Osteoblast (primary cell): Measurements from ENCODE around the gene SERPINB6. TPM values are rescaled to one million over a fixed set of nuclear protein-coding genes. Genes with fewer than 3 reads are reported as not detected.

Experiments
- DNase-seq: peaks from one replicate; pipeline ENCODE4 v3.0.0; 2011; ENCODE audit warnings: low spot score, mixed read lengths; ENCODE audit not compliant: insufficient read length; ENCODE audit errors: missing footprints
- H2AFZ ChIP-seq: 2 replicates; pipeline ENCODE4 v1.6.0; 2011; ENCODE audit warnings: mild to moderate bottlenecking, low read length
- H3K27ac ChIP-seq: 2 replicates; pipeline ENCODE4 v1.5.1; 2011; ENCODE audit warnings: mild to moderate bottlenecking, low read depth, low read length, moderate library complexity
- H3K27me3 ChIP-seq: 2 replicates; pipeline ENCODE4 v1.6.0; 2012; ENCODE audit warnings: mild to moderate bottlenecking, control low read depth, inconsistent platforms, low read length, moderate library complexity; ENCODE audit not compliant: insufficient read depth
- H3K36me3 ChIP-seq: 2 replicates; pipeline ENCODE4 v1.5.1; 2011; ENCODE audit warnings: mild to moderate bottlenecking, low read length, control low read depth, moderate library complexity; ENCODE audit not compliant: insufficient read depth
- H3K4me1 ChIP-seq: 2 replicates; pipeline ENCODE4 v1.5.1; 2011; ENCODE audit warnings: mild to moderate bottlenecking, low read length, control low read depth, moderate library complexity; ENCODE audit not compliant: insufficient read depth
- H3K4me2 ChIP-seq: 2 replicates; pipeline ENCODE4 v1.6.0; 2011; ENCODE audit warnings: mild to moderate bottlenecking, low read length; ENCODE audit not compliant: insufficient read depth
- H3K4me3 ChIP-seq: fragments of 200-600 bp; sonication (generic); 3 replicates; pipeline ENCODE4 v1.5.1; 2012; ENCODE audit warnings: mild to moderate bottlenecking, low read length, inconsistent platforms; ENCODE audit not compliant: insufficient read depth
- H3K79me2 ChIP-seq: 2 replicates; pipeline ENCODE4 v1.6.0; 2012; ENCODE audit warnings: mild to moderate bottlenecking, low read length, control low read depth, inconsistent platforms; ENCODE audit not compliant: insufficient read depth
- H3K9me3 ChIP-seq: 2 replicates; pipeline ENCODE4 v1.5.1; 2011; ENCODE audit warnings: low read depth, low read length, control low read depth
- H4K20me1 ChIP-seq: 2 replicates; pipeline ENCODE4 v1.6.0; 2012; ENCODE audit warnings: mild to moderate bottlenecking, low read length, control low read depth; ENCODE audit not compliant: insufficient read depth
- total RNA-seq: library from RNA; depleted of rRNA; stranded (reverse); fragments of >200 nt; gene quantifications from 2 replicates; pipeline ENCODE4 v1.2.3, GENCODE V29; 2012
- TF ChIP-seq, protein P1 (sequence below): IDR thresholded peaks from 2 replicates; pipeline ENCODE4 v1.5.1; 2011; ENCODE audit warnings: mild to moderate bottlenecking, low read depth, low read length, moderate library complexity; ENCODE audit errors: extremely low read depth

The SERPINB6 gene
- total RNA-seq, 1 donor, result 83.2 TPM

DNA sequence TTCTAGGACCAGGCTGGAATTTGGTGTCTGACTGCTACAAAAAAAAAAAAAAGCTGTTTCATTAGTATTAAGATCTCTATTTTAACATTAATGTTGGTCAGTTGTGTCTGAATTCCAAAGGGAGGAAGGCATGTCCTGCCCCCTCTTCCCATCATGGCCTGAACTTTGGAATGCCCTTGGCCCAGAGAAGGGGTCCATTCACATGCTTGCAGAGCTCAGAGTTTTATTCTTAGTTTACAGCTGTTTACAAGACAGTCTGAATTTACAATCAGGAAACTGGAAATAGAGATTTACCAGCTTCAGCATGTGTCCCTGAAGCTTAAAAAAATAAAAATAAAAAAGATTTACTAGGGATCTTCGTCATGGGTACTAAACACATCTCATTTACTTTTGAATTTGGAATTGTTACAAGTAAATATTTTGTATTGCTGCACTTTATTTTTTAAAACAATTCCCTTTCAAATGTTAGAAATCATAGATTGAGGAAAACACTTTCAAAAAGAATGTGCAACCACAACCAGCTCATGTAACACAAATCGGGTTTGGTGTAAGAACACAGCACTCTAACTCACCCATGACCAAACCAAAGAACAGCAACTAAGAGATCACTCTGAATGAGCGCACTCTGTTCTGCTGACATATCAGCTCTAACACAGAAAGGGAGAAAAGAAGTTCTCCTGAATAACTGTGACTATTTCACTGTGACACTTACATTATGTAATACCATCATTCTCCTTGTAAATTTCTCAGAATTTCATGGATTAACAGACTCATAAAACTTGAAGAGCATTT, 6.6 kb upstream of the SERPINB6 start:
- Histone ChIP-seq H3K36me3 (no peaks in the 10 kb centered on the region), H3K4me1 (peaks cover 50% of the 10 kb centered on the region), H3K4me2 (no peak overlapping the region), H3K79me2 (no peaks in the 10 kb centered on the region), H3K27ac (peak overlapping the region; percentile 81), H2AFZ (no peak overlapping the region), H4K20me1 (no peaks in the 10 kb centered on the region), H3K9me3 (no peaks in the 10 kb centered on the region), H3K27me3 (no peaks in the 10 kb centered on the region), H3K4me3 (no peak overlapping the region)
- no peak for DNase-seq
- TF ChIP-seq, protein P1, sequence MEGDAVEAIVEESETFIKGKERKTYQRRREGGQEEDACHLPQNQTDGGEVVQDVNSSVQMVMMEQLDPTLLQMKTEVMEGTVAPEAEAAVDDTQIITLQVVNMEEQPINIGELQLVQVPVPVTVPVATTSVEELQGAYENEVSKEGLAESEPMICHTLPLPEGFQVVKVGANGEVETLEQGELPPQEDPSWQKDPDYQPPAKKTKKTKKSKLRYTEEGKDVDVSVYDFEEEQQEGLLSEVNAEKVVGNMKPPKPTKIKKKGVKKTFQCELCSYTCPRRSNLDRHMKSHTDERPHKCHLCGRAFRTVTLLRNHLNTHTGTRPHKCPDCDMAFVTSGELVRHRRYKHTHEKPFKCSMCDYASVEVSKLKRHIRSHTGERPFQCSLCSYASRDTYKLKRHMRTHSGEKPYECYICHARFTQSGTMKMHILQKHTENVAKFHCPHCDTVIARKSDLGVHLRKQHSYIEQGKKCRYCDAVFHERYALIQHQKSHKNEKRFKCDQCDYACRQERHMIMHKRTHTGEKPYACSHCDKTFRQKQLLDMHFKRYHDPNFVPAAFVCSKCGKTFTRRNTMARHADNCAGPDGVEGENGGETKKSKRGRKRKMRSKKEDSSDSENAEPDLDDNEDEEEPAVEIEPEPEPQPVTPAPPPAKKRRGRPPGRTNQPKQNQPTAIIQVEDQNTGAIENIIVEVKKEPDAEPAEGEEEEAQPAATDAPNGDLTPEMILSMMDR, result no peak

DNA sequence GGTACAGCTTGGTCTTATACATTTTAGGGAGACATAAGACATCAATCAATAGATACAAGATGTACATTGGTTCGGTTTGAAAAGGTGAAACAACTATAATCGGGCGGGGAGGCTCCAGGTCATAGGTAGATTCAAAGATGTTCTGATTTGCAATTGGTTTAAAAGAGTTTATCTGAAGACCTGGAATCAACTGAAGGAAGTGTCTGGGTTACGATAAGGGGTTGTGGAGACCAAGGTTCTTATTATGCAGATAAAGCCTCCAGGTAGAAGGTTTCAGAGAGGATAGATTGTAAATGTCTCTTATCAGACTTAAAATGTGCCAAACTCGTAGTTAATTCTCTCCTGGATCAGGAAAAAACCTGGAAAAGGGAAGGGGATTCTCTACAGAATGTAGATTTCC, 5.9 kb upstream of the SERPINB6 start:
- no peak overlapping the region for H2AFZ ChIP-seq
- TF ChIP-seq, protein P1, result no peak
- H3K36me3 ChIP-seq, result no peaks in the 10 kb centered on the region
- peaks cover 3% of the 10 kb centered on the region for H3K79me2 ChIP-seq
- no peak overlapping the region for H3K4me3 ChIP-seq
- no peak for DNase-seq
- H3K27ac ChIP-seq, result peak overlapping the region; percentile 81
- H3K27me3 ChIP-seq, result no peaks in the 10 kb centered on the region
- no peaks in the 10 kb centered on the region for H3K9me3 ChIP-seq
- peaks cover 43% of the 10 kb centered on the region for H3K4me1 ChIP-seq
- H3K4me2 ChIP-seq, result peak overlapping the region; percentile 46
- H4K20me1 ChIP-seq, result no peaks in the 10 kb centered on the region

DNA sequence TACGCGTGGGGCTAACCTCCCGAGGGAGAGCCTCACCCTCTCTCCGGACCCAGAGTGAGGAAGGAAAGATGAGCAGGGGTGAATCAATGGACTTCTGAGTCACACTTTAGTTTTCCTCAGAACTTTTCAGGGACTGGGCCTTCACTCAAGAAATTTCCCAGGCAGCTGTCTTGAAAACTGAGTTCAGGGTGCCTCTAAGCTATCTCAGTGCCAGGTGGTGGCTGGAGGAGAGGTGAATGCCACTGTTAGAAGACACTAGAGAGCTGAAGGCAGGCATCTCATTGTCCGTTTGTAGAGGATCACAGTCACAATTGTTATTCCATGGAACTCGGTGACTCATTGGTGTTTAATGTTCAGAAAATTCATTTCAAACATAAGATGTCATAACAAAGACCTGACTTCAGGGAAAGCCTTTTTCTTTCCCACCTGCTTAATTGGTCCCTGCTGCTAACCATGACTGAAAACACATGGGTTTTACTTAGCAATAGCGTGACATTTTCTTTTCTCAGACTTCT, 5.3 kb upstream of the SERPINB6 start:
- Histone ChIP-seq H4K20me1 (no peaks in the 10 kb centered on the region), H3K27me3 (no peaks in the 10 kb centered on the region), H3K27ac (peak overlapping the region; percentile 81), H3K9me3 (no peaks in the 10 kb centered on the region), H2AFZ (peak overlapping the region; percentile 64), H3K36me3 (no peaks in the 10 kb centered on the region), H3K79me2 (peaks cover 3% of the 10 kb centered on the region), H3K4me1 (peaks cover 39% of the 10 kb centered on the region), H3K4me3 (peak overlapping the region; percentile 4), H3K4me2 (peak overlapping the region; percentile 46)
- DNase-seq, result peak; percentile 52
- TF ChIP-seq, protein P1, result no peak

DNA sequence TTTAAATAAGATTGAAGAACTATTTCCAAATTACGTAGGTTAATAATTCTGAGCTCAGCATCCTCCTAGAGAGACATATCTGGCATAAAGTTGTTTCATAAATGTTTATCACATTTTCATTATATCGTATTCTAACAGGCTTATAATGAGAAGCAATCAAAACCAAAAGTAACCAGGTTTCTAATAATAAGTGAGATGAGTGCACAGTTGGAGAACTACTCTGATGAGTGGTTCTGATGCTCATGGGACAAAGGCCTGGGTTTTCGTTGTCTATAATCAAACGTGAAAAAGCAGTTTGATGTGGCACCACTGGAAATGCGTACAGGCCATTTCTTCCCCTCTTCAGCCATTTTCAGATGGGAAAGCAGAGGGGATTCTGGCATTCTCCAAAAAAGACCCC, 4.7 kb upstream of the SERPINB6 start:
- no peaks in the 10 kb centered on the region for H3K36me3 ChIP-seq
- peak overlapping the region; percentile 46 for H3K4me2 ChIP-seq
- H3K79me2 ChIP-seq, result peaks cover 3% of the 10 kb centered on the region
- no peak overlapping the region for H2AFZ ChIP-seq
- no peak overlapping the region for H3K4me3 ChIP-seq
- TF ChIP-seq, protein P1, result no peak
- peak overlapping the region; percentile 81 for H3K27ac ChIP-seq
- peak; percentile 56 for DNase-seq
- peaks cover 33% of the 10 kb centered on the region for H3K4me1 ChIP-seq
- H3K9me3 ChIP-seq, result no peaks in the 10 kb centered on the region
- no peaks in the 10 kb centered on the region for H4K20me1 ChIP-seq
- H3K27me3 ChIP-seq, result no peaks in the 10 kb centered on the region
